ENCODE results near the gene STK17A. TPM values are rescaled to one million over a fixed set of nuclear protein-coding genes. Genes with fewer than 3 reads are reported as not detected.

STK17A gene
- polyA plus RNA-seq, 1 donor from 2014 or later = 7.9 TPM

DNA sequence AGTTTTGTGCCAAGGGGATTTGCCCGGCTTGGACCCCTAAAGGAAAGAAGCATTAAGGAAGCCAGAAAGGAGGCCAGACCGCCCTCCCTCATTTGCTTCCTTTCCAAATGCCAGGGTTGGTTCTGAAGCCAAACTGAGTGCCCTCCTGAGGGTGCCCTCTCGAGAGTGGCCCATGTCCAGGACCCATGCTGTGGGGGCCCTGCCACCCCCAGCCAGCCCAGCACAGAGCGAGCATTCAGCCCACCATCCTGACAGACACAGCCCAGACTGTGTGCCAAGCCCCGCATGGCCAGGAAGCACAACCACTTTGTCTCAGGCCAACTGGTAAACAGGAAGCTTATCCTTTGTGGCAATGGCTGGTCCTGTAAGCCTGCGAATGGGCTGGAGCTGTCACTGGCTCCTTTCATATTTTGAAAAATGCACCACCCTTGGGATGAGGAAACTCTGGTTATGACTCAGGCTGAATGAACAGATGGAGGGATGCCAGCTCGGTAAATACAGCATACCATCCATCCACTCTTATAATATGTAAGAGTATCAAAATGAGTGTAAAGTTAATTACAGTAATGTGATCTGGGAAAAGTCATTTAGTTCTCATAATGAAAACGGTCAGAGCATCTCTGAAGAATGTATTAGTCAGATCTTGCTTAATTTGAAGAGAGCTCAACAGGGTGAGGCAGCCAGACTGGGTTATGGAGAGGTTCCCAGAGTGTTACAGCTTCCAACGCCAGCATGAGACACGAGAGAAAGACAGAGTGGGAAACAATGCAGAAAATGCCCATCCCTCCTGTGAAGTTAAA lies 65.0 kb downstream of the STK17A start (continued):
- no peak for TF ChIP-seq EP300 (conservative IDR thresholded peaks at IDR 0.05; ENCODE audit: poor library complexity, severe bottlenecking)

DNA sequence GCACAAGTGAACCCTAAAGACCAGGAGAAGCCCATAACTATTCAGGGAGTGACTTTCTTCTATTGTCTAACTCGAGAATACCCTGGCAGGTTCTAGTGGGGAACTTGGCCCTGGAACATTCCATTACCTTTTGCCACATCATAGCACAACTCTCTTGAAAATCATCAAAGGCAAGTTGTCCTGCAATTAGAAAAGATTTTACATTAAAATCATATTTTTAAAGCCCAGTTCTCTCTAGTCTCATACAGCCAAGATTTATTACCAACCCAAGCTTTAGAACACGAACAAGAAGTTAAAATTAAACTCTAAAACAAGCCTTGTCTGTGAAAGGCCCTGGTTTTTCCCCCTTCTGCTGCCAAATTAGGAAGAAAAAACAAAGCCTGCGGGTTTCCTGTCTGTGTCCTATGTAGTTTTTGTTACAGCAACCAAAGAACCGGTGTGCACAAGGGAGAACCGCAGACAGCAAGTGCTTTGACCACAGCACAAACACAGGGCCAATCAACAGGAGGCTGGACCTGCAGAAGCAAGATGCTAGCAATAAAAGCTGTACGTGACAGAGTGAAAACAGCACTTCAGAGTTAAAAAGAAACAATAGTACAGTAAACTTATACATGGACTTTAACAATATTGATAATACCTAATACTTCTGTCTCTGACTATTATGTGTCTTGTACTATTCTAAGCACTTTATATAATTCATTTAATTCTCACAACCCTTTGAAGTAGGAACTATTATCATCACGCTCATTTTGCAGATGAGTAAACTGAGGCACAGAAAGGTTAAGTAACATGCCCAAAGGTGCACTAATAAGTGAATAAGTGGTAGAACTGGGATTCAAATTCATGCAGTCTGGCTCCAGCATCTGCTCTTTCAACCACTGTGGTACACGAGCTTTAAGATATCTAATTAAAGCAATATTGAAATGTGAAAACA lies 65.8 kb downstream of the STK17A start:
- Histone ChIP-seq H2AFZ (ENCODE audit: low read depth, low read length) (no peak overlapping the region), H3K9ac (ENCODE audit: low read length) (no peak overlapping the region), H3K9me3 (ENCODE audit: low read length) (no peaks in the 10 kb centered on the region), H3K79me2 (replicated peaks; ENCODE audit: insufficient read depth, low read length) (no peaks in the 10 kb centered on the region), H3K36me3 (ENCODE audit: insufficient read depth, low read length) (no peaks in the 10 kb centered on the region), H3K27ac (ENCODE audit: low read length) (no peak overlapping the region), H3K9me2 (ENCODE audit: insufficient read depth, low read length) (no peaks in the 10 kb centered on the region), H3K27me3 (ENCODE audit: insufficient read depth, low read depth, low read length) (no peaks in the 10 kb centered on the region), H3F3A (ENCODE audit: insufficient read depth, low read length, poor library complexity, severe bottlenecking) (no peaks in the 10 kb centered on the region), H4K20me1 (ENCODE audit: insufficient read depth) (no peaks in the 10 kb centered on the region), H3K4me2 (ENCODE audit: low read length) (no peak overlapping the region), H3K4me3 (ENCODE audit: low read length) (no peak overlapping the region)
- no peak for TF ChIP-seq POLR2AphosphoS5 (IDR thresholded peaks at IDR 0.05)
- TF ChIP-seq SMC3 (conservative IDR thresholded peaks at IDR 0.05; ENCODE audit: poor library complexity) = no peak
- TF ChIP-seq EP300 (conservative IDR thresholded peaks at IDR 0.05; ENCODE audit: poor library complexity, severe bottlenecking) = no peak
- TF ChIP-seq RAD21 (conservative IDR thresholded peaks at IDR 0.05) = no peak
- TF ChIP-seq, protein P1, sequence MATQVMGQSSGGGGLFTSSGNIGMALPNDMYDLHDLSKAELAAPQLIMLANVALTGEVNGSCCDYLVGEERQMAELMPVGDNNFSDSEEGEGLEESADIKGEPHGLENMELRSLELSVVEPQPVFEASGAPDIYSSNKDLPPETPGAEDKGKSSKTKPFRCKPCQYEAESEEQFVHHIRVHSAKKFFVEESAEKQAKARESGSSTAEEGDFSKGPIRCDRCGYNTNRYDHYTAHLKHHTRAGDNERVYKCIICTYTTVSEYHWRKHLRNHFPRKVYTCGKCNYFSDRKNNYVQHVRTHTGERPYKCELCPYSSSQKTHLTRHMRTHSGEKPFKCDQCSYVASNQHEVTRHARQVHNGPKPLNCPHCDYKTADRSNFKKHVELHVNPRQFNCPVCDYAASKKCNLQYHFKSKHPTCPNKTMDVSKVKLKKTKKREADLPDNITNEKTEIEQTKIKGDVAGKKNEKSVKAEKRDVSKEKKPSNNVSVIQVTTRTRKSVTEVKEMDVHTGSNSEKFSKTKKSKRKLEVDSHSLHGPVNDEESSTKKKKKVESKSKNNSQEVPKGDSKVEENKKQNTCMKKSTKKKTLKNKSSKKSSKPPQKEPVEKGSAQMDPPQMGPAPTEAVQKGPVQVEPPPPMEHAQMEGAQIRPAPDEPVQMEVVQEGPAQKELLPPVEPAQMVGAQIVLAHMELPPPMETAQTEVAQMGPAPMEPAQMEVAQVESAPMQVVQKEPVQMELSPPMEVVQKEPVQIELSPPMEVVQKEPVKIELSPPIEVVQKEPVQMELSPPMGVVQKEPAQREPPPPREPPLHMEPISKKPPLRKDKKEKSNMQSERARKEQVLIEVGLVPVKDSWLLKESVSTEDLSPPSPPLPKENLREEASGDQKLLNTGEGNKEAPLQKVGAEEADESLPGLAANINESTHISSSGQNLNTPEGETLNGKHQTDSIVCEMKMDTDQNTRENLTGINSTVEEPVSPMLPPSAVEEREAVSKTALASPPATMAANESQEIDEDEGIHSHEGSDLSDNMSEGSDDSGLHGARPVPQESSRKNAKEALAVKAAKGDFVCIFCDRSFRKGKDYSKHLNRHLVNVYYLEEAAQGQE (IDR thresholded peaks at IDR 0.05; ENCODE audit: borderline replicate concordance) = no peak

DNA sequence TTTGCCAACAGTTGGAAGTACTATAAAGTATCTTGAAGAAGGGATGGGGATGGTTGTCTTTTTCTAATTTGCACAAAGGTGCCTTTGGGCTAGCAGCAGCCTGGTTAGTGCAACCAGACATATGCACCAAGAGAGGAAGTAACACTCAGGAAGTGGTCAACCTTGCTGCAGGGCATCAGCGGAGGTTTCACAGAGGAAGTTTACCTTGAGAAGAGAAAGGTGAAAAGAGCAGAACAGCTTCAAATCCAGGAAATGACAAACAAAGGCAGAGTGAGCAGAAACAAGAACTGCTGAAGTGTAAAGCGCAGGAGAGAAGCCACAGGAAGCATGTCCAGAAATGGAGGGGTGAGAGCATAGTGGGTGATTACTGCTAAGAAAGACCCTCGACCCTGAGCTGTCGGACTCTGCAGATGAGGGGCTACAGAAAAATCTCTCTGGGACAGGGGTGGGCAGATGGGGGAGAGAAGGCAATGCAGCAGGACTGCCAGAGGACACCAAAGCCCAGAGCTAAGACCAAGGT lies 66.9 kb downstream of the STK17A start:
- Histone ChIP-seq H3K9me2 (ENCODE audit: insufficient read depth, low read length) (no peaks in the 10 kb centered on the region), H3K36me3 (ENCODE audit: insufficient read depth, low read length) (no peaks in the 10 kb centered on the region), H3K9me3 (ENCODE audit: low read length) (no peaks in the 10 kb centered on the region), H3K9ac (ENCODE audit: low read length) (no peak overlapping the region), H3K4me3 (ENCODE audit: low read length) (no peak overlapping the region), H4K20me1 (ENCODE audit: insufficient read depth) (no peaks in the 10 kb centered on the region), H3K27ac (ENCODE audit: low read length) (no peak overlapping the region), H3K4me2 (ENCODE audit: low read length) (no peak overlapping the region), H3K27me3 (ENCODE audit: insufficient read depth, low read depth, low read length) (no peaks in the 10 kb centered on the region), H3F3A (ENCODE audit: insufficient read depth, low read length, poor library complexity, severe bottlenecking) (no peaks in the 10 kb centered on the region), H2AFZ (ENCODE audit: low read depth, low read length) (no peak overlapping the region), H3K79me2 (replicated peaks; ENCODE audit: insufficient read depth, low read length) (no peaks in the 10 kb centered on the region)
- TF ChIP-seq EZH2 (IDR thresholded peaks at IDR 0.05; ENCODE audit: borderline replicate concordance, insufficient read depth, low read length, poor library complexity, severe bottlenecking) (no peak), MXI1 (conservative IDR thresholded peaks at IDR 0.05; ENCODE audit: poor library complexity, severe bottlenecking) (no peak), POLR2AphosphoS5 (IDR thresholded peaks at IDR 0.05) (no peak), TAF1 (IDR thresholded peaks at IDR 0.05; ENCODE audit: low read depth) (no peak), EP300 (conservative IDR thresholded peaks at IDR 0.05; ENCODE audit: poor library complexity, severe bottlenecking) (no peak), RAD21 (conservative IDR thresholded peaks at IDR 0.05) (no peak), SMC3 (conservative IDR thresholded peaks at IDR 0.05; ENCODE audit: poor library complexity) (no peak)
- TF ChIP-seq, protein P2, sequence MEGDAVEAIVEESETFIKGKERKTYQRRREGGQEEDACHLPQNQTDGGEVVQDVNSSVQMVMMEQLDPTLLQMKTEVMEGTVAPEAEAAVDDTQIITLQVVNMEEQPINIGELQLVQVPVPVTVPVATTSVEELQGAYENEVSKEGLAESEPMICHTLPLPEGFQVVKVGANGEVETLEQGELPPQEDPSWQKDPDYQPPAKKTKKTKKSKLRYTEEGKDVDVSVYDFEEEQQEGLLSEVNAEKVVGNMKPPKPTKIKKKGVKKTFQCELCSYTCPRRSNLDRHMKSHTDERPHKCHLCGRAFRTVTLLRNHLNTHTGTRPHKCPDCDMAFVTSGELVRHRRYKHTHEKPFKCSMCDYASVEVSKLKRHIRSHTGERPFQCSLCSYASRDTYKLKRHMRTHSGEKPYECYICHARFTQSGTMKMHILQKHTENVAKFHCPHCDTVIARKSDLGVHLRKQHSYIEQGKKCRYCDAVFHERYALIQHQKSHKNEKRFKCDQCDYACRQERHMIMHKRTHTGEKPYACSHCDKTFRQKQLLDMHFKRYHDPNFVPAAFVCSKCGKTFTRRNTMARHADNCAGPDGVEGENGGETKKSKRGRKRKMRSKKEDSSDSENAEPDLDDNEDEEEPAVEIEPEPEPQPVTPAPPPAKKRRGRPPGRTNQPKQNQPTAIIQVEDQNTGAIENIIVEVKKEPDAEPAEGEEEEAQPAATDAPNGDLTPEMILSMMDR (IDR thresholded peaks at IDR 0.05; ENCODE audit: poor library complexity, severe bottlenecking) = no peak
- TF ChIP-seq, protein P1 (IDR thresholded peaks at IDR 0.05; ENCODE audit: borderline replicate concordance) = no peak
